HG02610 (cell line): ENCODE measurements around the gene C16orf92.

ENCODE experiments used
- ATAC-seq: cut with Tn5 transposase; IDR thresholded peaks from one replicate; pipeline ENCODE4 v1.9.1; 2021; ENCODE audit warnings: mild to moderate bottlenecking, moderate library complexity; ENCODE audit not compliant: unreplicated experiment

The C16orf92 gene

GRCh38 chr16:30053376-30054015 is 30.5 kb downstream of the C16orf92 start:
- ATAC-seq, result peak; percentile 20

- no peak for ATAC-seq
Measured at GRCh38 chr16:30054451-30054850, 31.5 kb downstream of the C16orf92 start.

- ATAC-seq, result no peak
Measured at GRCh38 chr16:30054959-30055553, 32.1 kb downstream of the C16orf92 start.

- ATAC-seq, result no peak
Measured at GRCh38 chr16:30060346-30060745, 37.3 kb downstream of the C16orf92 start.

- ATAC-seq, result no peak
Measured at GRCh38 chr16:30060836-30061554, 38.0 kb downstream of the C16orf92 start.

GRCh38 chr16:30063278-30063892 is 40.4 kb downstream of the C16orf92 start:
- no peak for ATAC-seq

GRCh38 chr16:30063893-30064728 is 41.1 kb downstream of the C16orf92 start:
- peak; percentile 27 for ATAC-seq

GRCh38 chr16:30064729-30065101 is 41.7 kb downstream of the C16orf92 start:
- peak; percentile 2 for ATAC-seq

GRCh38 chr16:30065102-30065942 is 42.3 kb downstream of the C16orf92 start, which contains the start of gene ALDOA:
ALDOA (plus strand) TSS chr16:30065760; CDS start chr16:30066898, 1,138 bp downstream.
- ATAC-seq, result peak; percentile 83

GRCh38 chr16:30065943-30066760 is 43.2 kb downstream of the C16orf92 start:
- no peak for ATAC-seq

GRCh38 chr16:30066761-30067583 is 44.0 kb downstream of the C16orf92 start:
- no peak for ATAC-seq

- ATAC-seq, result no peak
Measured at GRCh38 chr16:30067584-30067916, 44.6 kb downstream of the C16orf92 start.

- no peak for ATAC-seq
Measured at GRCh38 chr16:30068333-30068732, 45.3 kb downstream of the C16orf92 start.

GRCh38 chr16:30068750-30069610 is 46.0 kb downstream of the C16orf92 start:
- no peak for ATAC-seq

- ATAC-seq, result no peak
Measured at GRCh38 chr16:30069611-30070462, 46.8 kb downstream of the C16orf92 start.

- no peak for ATAC-seq
Measured at GRCh38 chr16:30070490-30070889, 47.5 kb downstream of the C16orf92 start.
